ENCODE data around the gene MRPS25. TPM values are rescaled to one million over a fixed set of nuclear protein-coding genes. Genes with fewer than 3 reads are reported as not detected.

Gene MRPS25
- total RNA-seq, 1 experiment from 2014 or later: 45.2 TPM

DNA sequence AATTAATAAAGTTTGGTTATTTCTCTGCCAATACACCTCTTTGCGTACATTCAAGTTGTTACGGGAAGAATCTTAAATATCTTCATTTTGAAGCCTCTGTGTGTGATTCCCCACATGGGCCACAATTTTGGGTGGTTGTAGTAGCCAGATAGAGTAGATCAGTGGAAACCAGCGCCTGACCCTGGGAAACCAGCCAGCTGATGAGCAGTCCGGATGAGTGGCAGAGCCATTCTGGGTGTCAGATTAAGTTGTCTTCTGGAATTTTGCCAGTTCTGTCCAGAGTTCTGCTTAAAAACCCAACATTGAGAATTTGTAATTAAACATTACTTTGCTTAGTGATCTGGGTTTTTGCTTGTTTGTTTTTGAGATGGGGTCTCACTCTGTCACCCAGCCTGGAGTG lies 49.7 kb downstream of the MRPS25 start:
- TF ChIP-seq POLR2AphosphoS5 (IDR thresholded peaks at IDR 0.05; ENCODE audit: low read depth, low read length) (no peak), CTCF (IDR thresholded peaks at IDR 0.05) (no peak), REST (IDR thresholded peaks at IDR 0.05; ENCODE audit: insufficient read depth in 1 of 2, low read depth in 2 of 2, low read length in 1 of 2) (no peak), TCF7L2 (IDR thresholded peaks at IDR 0.05; ENCODE audit: low read depth, low read length) (no peak), SIN3A (IDR thresholded peaks at IDR 0.05; ENCODE audit: borderline replicate concordance, insufficient read depth, low read depth, low read length) (no peak)
- DNase-seq (ENCODE audit: low read depth, low spot score) (no peak), ATAC-seq (no peak)
- Histone ChIP-seq H3K4me1 (ENCODE audit: control insufficient read depth, insufficient read depth, low read length) (no peaks in the 10 kb centered on the region), H3K27ac (ENCODE audit: low read length) (no peak overlapping the region), H3K36me3 (ENCODE audit: control insufficient read depth, insufficient read depth, low read length) (peaks cover 15% of the 10 kb centered on the region), H3K4me3 (ENCODE audit: low read depth in 2 of 2, low read length in 2 of 2) (no peak overlapping the region), H3K27me3 (ENCODE audit: control insufficient read depth, insufficient read depth, low read length) (no peaks in the 10 kb centered on the region), H3K9me3 (ENCODE audit: control insufficient read depth, insufficient read depth, low read depth, low read length) (no peaks in the 10 kb centered on the region)
- ChIA-PET POLR2A (no interaction called here), CTCF (no interaction called here)
- intact Hi-C loops (cut with micrococcal nuclease; ENCODE audit: unreplicated experiment): no loop called here
- in situ Hi-C loops (cut with HindIII; ENCODE audit: low pct_unique_long_range_greater_than_20kb, low sequenced_read_pairs): no loop called here
- no TSS peak for BruUV-seq (replicated peaks)

- ChIA-PET CTCF (no interaction called here), POLR2A (no interaction called here)
- no peak for ATAC-seq
- intact Hi-C loops (cut with micrococcal nuclease; ENCODE audit: unreplicated experiment): no loop called here
- in situ Hi-C loops (cut with HindIII; ENCODE audit: low pct_unique_long_range_greater_than_20kb, low sequenced_read_pairs): no loop called here
- Histone ChIP-seq H3K4me1 (ENCODE audit: control insufficient read depth, insufficient read depth, low read length) (no peaks in the 10 kb centered on the region), H3K36me3 (ENCODE audit: control insufficient read depth, insufficient read depth, low read length) (peaks cover 12% of the 10 kb centered on the region), H3K27me3 (ENCODE audit: control insufficient read depth, insufficient read depth, low read length) (no peaks in the 10 kb centered on the region), H3K9me3 (ENCODE audit: control insufficient read depth, insufficient read depth, low read depth, low read length) (no peaks in the 10 kb centered on the region), H3K4me3 (ENCODE audit: low read depth in 2 of 2, low read length in 2 of 2) (no peak overlapping the region), H3K27ac (ENCODE audit: low read length) (no peak overlapping the region)
- no TSS peak for BruUV-seq (replicated peaks)
- DNase-seq (ENCODE audit: low read depth, low spot score): no peak
- TF ChIP-seq POLR2AphosphoS5 (IDR thresholded peaks at IDR 0.05; ENCODE audit: low read depth, low read length) (no peak), REST (IDR thresholded peaks at IDR 0.05; ENCODE audit: insufficient read depth in 1 of 2, low read depth in 2 of 2, low read length in 1 of 2) (no peak), SIN3A (IDR thresholded peaks at IDR 0.05; ENCODE audit: borderline replicate concordance, insufficient read depth, low read depth, low read length) (no peak), TCF7L2 (IDR thresholded peaks at IDR 0.05; ENCODE audit: low read depth, low read length) (no peak), CTCF (IDR thresholded peaks at IDR 0.05) (no peak)
Observed at GRCh38 chr3:15014606-15015328, 50.3 kb downstream of the MRPS25 start.
